Umbilical cord (tissue), 2 donors: Measurements from ENCODE around the gene CLCN1. TPM values are rescaled to one million over a fixed set of nuclear protein-coding genes. Genes with fewer than 3 reads are reported as not detected.

Experiments
- DNase-seq: peaks from one replicate; pipeline ENCODE4 v3.0.0-alpha.2; 2015; ENCODE audit warnings: low spot score
- total RNA-seq: library from RNA; depleted of rRNA; stranded (reverse); fragments of >200 nt; gene quantifications from one replicate; pipeline ENCODE4 v1.2.3, GENCODE V29; 2014; ENCODE audit warnings: low replicate concordance; ENCODE audit not compliant: insufficient read depth

The CLCN1 gene
- total RNA-seq, 1 donor from 2014 or later: not detected

- DNase-seq: no peak
Observed at GRCh38 chr7:143363016-143363937, 47.4 kb downstream of the CLCN1 start.

- no peak for DNase-seq
Observed at GRCh38 chr7:143367972-143368371, 52.1 kb downstream of the CLCN1 start.

GRCh38 chr7:143368387-143368786 lies 52.5 kb downstream of the CLCN1 start:
- DNase-seq: no peak

- no peak for DNase-seq
Observed at GRCh38 chr7:143369678-143370651, 54.1 kb downstream of the CLCN1 start.

GRCh38 chr7:143372070-143372469 lies 56.2 kb downstream of the CLCN1 start:
- DNase-seq: no peak

GRCh38 chr7:143373255-143373794 lies 57.4 kb downstream of the CLCN1 start:
- DNase-seq: no peak

- no peak for DNase-seq
Observed at GRCh38 chr7:143374561-143374960, 58.6 kb downstream of the CLCN1 start.

GRCh38 chr7:143375298-143376034 lies 59.6 kb downstream of the CLCN1 start:
- DNase-seq: no peak

- no peak for DNase-seq
Observed at GRCh38 chr7:143376396-143376795, 60.5 kb downstream of the CLCN1 start.

- no peak for DNase-seq
Observed at GRCh38 chr7:143379611-143380259, 63.8 kb downstream of the CLCN1 start.

- DNase-seq: peak; percentile 94
Observed at GRCh38 chr7:143380260-143380645, 64.3 kb downstream of the CLCN1 start.

GRCh38 chr7:143380646-143381426 lies 64.9 kb downstream of the CLCN1 start, which contains the start of gene ZYX:
Gene ZYX, plus strand, starts transcription at chr7:143381345. Its CDS starts 227 bp downstream, at chr7:143381572.
- peak; percentile 98 for DNase-seq

- DNase-seq: peak; percentile 78
Observed at GRCh38 chr7:143381427-143382125, 65.7 kb downstream of the CLCN1 start.

GRCh38 chr7:143382126-143382790 lies 66.3 kb downstream of the CLCN1 start:
- no peak for DNase-seq

GRCh38 chr7:143382791-143383641 lies 67.1 kb downstream of the CLCN1 start:
- no peak for DNase-seq

GRCh38 chr7:143383642-143383957 lies 67.7 kb downstream of the CLCN1 start:
- no peak for DNase-seq

GRCh38 chr7:143384148-143384547 lies 68.2 kb downstream of the CLCN1 start:
- DNase-seq: no peak
